NCI-H1436 (cell line): ENCODE data around the gene DLG2.

Experiments used
- DNase-seq: peaks from one replicate; lab custom pipeline; 2025; lab: John Stamatoyannopoulos, UW

The DLG2 gene

GRCh38 chr11:83847467-83848034, 1779.6 kb downstream of the DLG2 start:
- DNase-seq, result no peak

GRCh38 chr11:83845797-83846196, 1781.3 kb downstream of the DLG2 start:
- DNase-seq, result no peak

DNA sequence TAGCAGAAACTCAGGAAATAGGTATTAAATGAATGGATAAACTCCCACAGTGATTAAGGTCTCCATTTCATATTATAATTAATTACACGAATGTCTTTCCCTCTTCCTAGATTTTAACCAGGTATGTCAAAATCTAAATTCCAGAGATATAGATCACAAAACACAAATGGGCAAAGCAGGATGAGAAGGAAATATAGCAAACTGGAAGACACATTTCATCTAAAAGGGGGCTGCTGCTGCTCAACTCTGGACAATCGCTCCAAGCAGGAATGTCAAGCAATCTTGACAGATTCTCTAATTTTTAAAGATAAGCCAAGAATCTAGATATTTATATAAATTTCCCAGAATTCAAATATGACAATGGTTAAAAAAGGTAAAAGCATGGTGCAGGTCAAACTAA, 1786.8 kb downstream of the DLG2 start:
- DNase-seq, result no peak

- DNase-seq, result peak; percentile 64
Measured at GRCh38 chr11:83836883-83837654, 1790.1 kb downstream of the DLG2 start.

DNA sequence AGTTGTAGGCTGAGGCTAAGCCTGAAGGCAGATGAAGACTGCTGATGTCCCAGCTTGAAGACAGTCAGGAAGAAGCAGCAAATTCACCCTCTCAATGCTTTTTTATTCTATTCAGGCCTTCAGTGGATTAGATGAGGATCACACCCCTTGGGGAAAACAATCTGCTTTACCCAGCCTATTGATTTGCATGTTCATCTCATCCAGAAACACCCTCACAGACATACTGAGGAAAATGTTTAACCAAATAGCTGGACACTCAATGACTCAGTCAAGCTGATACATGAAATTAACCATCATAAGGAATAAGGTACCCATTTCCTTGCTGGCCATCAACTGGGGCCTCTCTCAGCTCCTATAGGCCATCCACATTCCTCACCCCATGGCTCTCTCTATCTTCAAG, 1791.1 kb downstream of the DLG2 start:
- DNase-seq, result no peak

GRCh38 chr11:83835423-83835822, 1791.7 kb downstream of the DLG2 start:
- DNase-seq, result no peak

DNA sequence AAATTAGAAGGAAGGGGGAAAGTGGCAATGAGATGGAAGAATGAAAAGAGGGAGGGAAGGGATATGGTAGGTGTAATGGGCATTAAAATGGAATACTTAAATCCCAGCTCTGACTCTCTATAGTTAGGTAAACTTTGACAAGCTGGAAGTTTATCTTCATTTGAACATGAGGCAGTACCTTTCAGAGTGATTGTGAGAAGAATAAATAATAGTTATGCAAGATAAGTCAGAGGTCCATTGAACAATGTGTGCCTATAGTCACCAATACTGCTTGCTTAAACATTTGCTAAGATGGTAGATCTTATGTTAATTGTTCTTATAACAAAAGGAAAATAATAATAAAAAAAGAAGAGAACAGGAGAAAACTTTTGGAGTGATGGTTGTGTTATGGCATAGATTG, 1795.2 kb downstream of the DLG2 start:
- DNase-seq, result no peak

DNA sequence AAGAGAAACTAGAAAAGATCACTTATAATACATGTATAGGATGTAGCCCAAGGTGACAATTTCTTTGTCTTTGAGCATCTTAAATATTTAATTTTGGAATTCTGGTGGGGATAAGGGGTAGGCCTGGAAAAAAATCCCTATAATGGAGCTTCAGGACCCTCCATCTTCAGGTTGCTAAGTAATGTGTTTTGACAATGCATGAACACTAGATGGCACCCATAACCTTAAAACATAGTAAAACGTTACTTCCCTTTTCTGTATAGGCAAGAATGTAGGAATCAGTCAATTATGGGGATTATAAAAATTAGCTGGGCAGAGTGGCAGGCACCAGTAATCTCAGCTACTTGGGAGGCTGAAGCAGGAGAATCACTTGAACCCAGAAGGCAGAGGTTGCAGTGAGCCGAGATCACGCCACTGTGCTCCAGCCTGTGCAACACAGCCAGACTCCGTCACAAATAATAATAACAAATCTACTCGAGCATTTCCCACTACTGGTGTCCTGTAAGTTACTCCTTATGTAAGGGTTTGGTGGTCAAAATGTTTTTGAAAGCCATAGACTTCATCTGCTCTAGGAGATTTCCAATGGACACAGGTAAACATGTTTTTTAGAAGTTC, 1799.1 kb downstream of the DLG2 start:
- peak; percentile 47 for DNase-seq

DNA sequence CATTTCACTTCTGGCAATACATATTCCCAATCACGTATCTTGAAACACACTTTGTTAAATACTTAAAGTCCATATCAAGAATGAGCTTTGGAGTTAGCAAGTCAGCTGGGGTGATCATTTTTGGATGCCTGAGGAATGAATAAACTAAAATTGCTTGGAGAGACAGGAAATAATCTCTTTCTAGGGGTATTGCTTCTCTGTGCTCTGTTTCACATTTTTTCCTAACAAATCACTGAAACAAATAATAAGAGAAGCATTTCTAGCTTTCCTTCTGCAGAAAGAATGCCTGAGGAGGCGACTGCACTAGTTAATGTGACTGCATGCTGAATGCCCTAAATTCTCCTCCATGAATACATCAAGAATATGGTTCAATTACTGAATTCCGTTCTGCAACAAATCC, 1799.6 kb downstream of the DLG2 start:
- no peak for DNase-seq

DNA sequence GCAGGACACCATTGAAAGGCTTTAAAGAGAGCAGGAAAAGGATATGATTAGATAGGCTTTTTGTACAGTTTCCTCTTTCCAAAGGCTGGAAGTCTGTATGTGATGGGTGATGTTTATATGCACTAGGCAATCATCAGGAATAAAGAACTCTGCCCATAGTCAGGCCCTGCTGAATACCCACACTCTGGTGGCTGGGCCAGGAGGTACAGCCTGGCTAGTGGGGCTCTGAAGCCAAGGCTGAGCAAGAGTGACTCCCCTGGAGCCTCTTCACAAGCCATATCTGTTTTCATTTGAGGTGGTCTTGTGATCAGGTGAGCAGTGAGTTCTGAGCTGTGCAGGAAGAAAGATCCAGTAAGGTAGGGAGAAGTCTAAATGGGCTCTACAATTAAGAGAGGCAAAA, 1801.1 kb downstream of the DLG2 start:
- DNase-seq, result no peak

DNA sequence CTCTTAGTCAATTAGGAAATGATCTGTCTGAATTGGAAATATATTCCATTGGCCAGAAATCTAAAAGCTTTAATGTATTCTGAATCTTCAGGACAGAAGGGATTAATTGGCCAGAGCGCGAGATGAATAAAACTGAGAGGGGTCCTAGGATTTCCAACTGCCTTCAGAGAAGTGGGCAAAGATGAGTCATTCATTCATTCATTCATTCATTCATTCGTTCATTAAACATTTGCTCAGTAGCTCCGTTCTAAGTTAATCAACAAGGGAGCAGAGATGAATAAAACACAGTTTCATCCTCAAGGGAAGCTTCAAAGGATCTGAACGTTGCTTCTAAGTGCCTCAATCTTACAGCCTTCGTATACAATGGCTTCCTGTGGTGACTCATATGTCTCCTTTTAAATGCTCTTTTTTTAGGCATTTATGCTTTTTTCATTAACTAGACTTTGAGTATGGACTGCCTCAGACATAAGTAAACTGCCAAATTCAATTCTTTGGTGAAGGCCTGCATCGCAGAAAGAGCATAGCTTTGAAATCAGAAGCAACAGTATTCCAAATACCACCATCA, 1803.6 kb downstream of the DLG2 start:
- DNase-seq, result no peak

- peak; percentile 48 for DNase-seq
Measured at GRCh38 chr11:83819931-83820549, 1807.1 kb downstream of the DLG2 start.

DNA sequence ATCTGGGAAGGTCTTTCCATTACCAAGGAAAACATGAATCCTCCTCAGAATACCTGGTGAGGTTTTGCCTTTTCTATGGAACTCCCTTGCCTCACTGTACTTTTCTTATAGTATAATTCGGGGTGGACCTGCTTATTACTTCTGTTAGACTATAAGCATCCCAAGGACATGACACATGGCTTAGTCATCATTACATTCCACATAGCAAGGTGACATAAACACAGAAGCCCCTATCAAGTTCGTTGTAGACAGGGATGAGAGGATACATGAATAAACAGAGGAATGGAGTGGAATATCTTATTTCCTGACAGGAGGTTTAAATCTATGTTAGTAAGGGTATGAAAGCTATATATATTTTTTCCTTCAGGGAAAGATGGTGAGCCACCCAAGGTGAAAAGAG, 1808.8 kb downstream of the DLG2 start:
- DNase-seq, result no peak

DNA sequence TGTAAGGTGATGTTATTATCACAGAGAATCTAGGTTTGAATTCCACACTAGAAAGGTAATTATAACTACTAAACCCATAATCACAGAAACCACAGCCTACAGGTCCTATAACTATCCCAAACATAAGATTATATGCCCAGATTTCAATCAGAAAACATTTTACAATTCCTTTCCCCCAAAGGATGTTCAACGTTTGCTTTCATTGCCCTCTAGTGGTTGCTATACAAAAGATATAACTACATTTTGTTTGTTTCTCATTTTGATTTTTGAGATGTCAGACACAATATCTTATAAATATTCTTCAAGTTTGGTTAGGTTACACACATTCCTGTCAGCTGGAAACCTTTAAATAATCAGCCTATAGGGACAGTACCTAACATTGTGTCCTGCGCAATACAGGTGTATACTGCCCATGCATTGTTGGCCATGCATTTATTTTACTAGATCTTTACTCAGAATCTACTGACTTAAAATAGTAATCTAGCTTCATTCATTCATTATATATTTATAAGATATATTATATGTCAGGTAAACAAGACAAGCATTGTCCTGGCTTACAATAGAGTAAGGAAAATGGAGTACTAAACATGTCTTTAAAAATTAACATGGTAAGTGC, 1810.5 kb downstream of the DLG2 start:
- DNase-seq, result peak; percentile 26

DNA sequence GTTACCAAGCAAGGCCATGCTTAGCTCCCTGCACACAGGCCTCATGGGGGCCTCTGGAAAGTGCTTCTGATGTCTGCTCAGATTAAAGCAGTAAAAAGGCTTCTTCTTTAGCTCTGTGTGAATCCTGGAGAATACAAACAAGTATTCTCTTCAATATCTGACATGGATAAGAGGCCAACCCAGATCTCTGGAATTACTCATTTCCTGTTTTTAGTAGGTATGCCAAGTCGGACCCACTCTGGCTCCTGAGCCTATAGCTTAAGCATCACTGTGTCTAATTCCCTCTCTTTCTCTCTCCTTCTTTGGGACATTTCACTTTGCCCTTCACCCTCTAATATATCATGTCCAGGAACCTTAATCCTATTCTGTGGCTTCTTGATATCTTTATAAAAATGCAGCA, 1811.4 kb downstream of the DLG2 start:
- no peak for DNase-seq

- DNase-seq, result no peak
Measured at GRCh38 chr11:83813296-83813695, 1813.8 kb downstream of the DLG2 start.

DNA sequence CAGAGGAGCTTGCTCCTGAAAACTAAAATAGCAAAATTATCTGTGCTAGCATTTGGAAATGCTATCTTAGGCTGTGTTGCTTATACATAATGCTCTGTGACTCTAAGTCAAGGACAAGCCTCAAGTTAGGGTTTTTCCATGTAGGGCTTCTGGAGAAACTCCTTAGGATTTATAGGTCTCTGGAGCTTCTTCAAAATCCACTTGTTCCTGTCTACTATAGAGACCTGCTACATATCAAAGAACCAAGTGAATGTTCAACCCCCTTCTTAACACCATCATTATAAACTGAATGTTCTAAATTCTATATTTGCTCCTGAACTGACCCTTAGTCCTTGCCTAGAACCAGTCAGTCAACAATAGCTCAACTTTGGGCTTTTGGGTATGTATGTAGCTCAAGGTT, 1817.9 kb downstream of the DLG2 start:
- no peak for DNase-seq

DNA sequence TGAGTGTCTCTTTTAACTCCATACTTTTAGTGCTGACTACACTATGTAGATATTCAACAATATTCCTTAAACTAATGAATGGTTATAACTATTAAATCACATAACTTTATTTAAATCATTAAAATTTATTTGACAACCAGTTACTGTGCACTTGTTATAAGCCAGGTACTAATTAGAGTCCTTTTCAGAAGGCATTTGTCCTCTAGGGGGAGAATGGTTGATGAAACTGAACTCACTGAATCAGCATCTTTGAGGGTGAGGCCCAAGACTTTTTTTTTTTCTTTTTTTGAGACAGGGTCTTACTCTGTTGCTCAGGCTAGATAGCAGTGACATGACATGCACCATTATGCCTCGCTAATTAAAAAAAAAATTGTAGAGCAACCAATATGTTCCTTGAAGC, 1825.3 kb downstream of the DLG2 start:
- no peak for DNase-seq

- DNase-seq, result no peak
Measured at GRCh38 chr11:83793310-83793709, 1833.8 kb downstream of the DLG2 start.

DNA sequence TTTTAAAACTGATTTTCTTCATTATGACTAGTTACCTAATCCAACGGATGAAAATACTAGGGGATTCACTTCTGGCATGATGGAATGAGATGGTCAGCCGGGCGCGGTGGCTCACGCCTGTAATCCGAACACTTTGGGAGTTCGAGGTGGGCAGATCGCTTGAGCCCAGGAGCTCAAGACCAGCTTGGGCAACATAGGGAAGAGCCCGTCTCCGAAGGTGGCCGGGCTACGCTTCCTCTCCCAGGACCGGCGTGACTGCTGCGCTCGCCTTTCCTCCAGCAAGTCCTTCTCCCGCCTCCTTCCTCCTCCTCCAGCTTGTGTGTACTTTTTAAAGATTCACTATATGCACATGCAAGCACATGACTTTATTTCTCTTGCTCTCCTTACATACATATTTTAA, 1835.6 kb downstream of the DLG2 start:
- no peak for DNase-seq

- DNase-seq, result no peak
Measured at GRCh38 chr11:83785942-83786341, 1841.2 kb downstream of the DLG2 start.

DNA sequence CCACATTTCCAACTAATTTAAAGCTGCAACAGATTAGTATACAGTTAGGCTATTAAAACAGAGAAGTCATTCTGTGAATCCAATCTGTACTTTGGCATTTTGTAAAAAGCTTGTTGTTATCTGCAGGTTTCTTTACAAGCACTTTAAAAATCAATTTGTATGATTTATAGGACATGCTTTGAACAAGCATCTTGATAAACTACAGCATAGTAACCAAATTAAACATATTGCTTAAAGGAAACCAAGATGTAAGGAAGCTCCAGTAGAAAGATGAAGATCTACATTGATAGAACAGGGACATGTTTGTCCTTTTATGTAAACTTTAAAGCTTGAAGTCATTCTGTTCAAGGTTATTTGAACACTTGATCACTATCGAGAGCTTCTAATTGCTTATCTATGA, 1842.7 kb downstream of the DLG2 start:
- DNase-seq, result no peak
